ENCODE results near the gene GGN.

DNA sequence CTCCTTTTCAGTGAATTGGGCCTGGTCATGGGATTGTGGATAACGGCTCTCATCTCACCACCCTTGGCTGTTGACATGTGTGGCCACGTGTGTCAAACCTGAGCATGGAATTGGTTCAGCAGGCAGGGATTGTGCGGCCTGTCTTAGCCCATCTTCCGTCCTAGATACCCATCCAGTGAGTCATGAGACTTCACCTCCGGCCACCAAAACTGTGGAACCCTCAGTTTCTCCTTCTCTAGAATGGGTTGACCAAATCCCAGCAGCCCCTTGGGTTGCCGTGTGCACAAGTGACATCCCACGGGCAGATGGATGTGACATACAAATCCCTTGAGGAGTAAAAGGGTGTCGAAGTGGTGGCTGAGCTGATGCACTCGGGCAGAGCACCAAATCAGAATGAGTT lies 6.7 kb downstream of the GGN start:
- no peak for TF ChIP-seq TAF1 (IDR thresholded peaks at IDR 0.05; ENCODE audit: low read depth, low read length)
- no peak for TF ChIP-seq POLR2A (IDR thresholded peaks at IDR 0.05; ENCODE audit: low read depth, low read length)
- TF ChIP-seq POLR2AphosphoS5 (IDR thresholded peaks at IDR 0.05; ENCODE audit: low read depth, low read length) = no peak
